Hippocampal formation (tissue), 2 donors: Measurements from ENCODE around the gene PRM2.
"Not testable (repeated sequence)": the region's sequence is repeated elsewhere in the genome, so short reads cannot be mapped to it uniquely, and the experiment has no call there.

ENCODE experiments used
- DNase-seq, 2 donors: peaks; one replicate each; lab custom pipeline; 2025; lab: John Stamatoyannopoulos, UW

Gene PRM2

GRCh38 chr16:11289696-11290095, 13.4 kb upstream of the PRM2 start:
- not testable (repeated sequence) for DNase-seq

DNA sequence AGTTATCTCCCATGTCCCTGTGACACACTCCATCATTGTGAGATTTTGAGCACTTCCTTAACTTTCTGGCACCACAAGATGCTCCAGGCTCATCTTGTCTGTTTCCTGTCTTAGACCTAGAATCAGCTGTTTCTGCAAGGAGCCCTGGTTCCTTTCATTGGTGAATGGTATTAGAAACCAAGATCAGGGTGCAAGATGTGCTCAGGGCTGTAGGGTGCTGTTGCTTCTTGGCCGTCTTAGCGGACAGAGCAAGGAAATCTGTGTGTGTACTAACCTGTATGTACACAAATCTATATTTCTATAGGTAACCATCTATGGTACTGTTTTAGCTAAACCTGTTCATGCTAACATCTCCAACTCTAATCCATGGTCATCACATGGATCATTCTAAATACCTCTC, 12.9 kb upstream of the PRM2 start:
- DNase-seq: no peak

DNA sequence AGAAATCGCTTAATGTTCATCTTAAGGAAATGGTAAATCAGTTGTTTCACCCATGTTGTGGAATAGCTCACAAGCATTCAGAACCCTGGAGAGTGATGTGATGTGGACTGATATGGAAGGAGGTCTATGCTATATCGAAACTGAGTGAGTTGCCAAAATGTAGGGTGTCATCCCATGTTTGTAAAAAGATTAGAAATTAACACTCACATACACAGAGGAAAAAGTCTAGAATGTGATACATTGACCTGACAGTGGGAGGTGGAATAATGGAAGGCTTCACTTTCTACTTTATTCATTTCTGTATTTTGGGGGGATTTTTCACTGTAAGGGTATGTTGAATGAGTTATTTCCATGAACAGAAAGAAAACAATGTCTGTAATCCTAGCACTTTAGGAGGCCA, 9.6 kb upstream of the PRM2 start:
- DNase-seq: no peak

GRCh38 chr16:11283820-11284248, 7.6 kb upstream of the PRM2 start:
- no peak for DNase-seq

DNA sequence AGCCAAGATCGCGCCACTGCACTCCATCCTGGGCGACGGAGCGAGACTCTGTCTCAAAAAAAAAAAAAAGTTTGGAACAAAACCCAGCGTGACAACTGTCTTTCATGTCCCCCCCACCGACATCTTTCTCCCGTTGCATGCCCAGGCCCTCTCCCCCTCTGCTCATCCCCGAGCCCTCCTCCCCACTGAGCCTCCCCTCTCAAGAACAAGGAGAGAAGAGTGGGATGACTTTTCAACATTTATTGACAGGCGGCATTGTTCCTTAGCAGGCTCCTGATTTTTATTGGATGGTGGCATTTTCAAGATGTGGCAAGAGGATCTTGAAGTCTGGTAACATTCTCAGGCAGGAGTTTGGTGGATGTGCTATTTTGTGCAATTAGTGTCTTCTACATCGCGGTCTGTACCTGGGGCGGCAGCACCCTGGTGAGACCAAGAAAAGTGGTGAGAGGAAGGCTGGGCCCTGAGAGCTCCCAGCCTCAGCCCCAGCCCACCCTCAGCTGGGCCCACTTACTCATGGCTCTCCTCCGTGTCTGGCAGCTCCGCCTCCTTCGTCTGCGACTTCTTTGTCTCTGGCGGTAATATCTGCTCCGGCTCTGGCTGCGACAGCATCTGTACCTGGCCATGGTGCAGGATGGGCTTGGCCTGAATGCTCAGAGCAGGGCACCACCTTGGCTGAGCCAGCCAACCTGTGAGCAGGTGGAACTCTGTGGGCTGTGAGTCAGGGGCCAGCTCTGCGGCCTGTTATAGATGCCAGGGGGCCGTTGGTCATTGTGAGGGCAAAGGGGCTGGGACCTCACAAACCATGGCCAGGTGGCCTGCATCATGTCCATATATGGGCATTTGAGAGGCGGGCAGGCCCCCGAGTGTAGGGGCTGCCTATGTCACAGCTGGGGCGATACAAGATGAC, 4.6 kb upstream of the PRM2 start, which contains the start of gene PRM1:
TSS of gene PRM1 (minus strand) at position 715 of the 907 bp plus-strand sequence. CDS start at position 623, 92 bp downstream.
- DNase-seq: no peak

GRCh38 chr16:11278681-11279628, 2.7 kb upstream of the PRM2 start:
- no peak for DNase-seq

- no peak for DNase-seq
Measured at GRCh38 chr16:11277607-11278337, 1.5 kb upstream of the PRM2 start.

DNA sequence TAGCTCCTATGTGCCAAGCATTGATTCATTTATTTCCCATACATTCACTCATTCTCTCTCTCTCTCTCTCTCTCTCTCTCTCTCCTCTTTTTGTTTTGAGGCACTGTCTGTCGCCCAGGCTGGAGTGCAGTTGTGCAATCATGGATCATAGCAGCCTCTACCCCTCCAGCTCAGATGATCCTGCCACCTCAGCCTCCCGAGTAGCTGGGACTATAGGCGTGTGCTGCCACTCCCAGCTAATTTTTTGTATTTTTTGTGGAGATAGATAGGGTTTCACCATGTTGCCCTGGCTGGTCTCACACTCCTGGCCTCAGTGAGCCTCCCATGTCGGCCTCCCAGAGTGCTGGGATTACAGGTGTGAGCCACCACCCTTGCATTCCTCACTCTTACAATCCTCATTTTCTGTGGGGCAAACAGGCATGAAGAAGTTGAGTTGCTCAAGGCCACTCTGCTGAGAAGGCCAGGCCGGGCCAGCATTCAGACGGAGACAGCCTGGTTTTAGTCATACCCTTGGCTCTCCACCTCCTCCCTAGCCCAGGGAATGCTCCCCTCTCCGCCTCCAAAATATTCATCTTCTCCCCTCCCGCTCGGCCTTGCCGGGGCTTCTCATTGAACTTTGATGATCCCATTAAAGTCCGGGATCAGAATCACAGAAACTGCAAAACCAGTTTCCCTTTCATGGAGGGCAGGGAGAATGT, 765 bp upstream of the PRM2 start:
- no peak for DNase-seq

- DNase-seq: no peak
Measured at GRCh38 chr16:11274964-11275363, 1.3 kb downstream of the PRM2 start.

GRCh38 chr16:11273721-11274324, 2.5 kb downstream of the PRM2 start:
- no peak for DNase-seq

GRCh38 chr16:11272921-11273720, 3.2 kb downstream of the PRM2 start, which contains the start of gene PRM3:
Gene PRM3, minus strand, starts transcription at chr16:11273629. Its CDS starts 34 bp downstream, at chr16:11273595.
- DNase-seq: no peak

DNA sequence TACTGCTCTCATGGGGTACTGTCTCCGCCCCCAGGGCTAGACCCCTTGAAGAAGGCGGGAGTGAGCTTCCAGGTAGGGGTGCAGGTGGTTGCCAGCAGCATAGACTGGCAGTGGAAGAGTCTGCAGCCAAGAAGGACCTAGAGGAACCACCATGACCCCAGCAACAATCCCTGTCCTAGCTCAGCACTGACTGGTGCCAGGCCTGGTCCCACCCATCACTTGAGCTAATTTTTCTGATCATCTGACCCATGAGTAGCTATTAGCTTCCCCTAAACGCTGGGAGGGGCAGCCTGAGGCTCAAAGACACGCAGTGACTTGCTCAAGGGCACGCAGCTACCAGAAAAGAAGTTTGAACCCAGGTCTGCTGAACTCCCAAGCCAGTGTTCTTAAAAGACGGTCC, 3.8 kb downstream of the PRM2 start:
- DNase-seq: no peak

GRCh38 chr16:11271610-11272009, 4.7 kb downstream of the PRM2 start:
- no peak for DNase-seq

DNA sequence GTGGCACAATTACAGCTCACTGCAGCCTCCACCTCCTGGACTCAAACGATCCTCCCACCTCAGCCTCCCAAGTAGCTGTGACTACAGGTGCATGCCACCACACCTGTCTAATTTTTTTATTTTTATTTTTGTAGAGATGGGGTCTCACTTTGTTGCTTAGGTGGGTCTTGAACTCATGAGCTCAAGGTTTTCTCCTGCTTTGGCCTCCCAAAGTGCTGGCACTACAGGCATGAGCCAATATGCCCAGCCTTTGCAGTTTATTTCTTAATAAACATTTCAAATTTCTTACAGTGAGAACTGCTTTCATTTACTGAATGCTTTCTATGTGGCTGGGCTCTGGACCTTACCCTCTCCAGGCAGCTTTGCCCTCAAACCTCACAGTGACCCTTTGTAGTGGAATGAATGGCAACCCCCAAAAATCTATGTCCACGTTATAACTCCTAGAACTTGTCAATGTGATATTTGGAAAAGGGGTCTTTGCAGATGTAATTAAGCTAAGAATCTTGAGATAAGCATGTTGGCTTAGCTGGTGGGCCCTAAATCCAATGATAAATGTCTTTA, 5.6 kb downstream of the PRM2 start:
- DNase-seq: no peak

- DNase-seq: no peak
Measured at GRCh38 chr16:11268921-11269375, 7.3 kb downstream of the PRM2 start, which contains the start of gene TNP2. Gene TNP2, minus strand, starts transcription at chr16:11269325. Its CDS starts 63 bp downstream, at chr16:11269262.

- DNase-seq: no peak
Measured at GRCh38 chr16:11265124-11265523, 11.2 kb downstream of the PRM2 start.

- no peak for DNase-seq
Measured at GRCh38 chr16:11264155-11264832, 12.0 kb downstream of the PRM2 start.

- DNase-seq: no peak
Measured at GRCh38 chr16:11263737-11264136, 12.5 kb downstream of the PRM2 start.

DNA sequence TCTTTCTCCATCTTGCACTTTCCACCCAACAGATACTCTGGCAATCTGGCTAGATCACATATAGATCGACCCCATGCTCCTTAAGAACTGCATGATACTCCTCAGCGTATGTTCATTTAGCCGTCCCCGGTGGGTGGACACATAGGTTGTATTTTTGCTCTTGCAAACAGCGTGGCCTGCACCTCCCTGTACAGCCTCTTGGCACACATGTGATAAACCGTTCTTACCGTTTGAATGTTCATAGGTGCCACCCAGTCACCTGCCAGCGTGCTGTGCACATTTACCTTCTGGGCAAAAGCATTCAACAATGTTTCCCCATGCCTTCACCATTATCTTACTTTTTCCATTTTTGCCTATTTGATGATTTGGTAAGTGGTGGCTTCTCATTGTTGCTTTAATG, 13.4 kb downstream of the PRM2 start:
- DNase-seq: no peak
